Activated CD4-positive, alpha-beta memory T cell treated with anti-CD3 and anti-CD28 coated beads, Interleukin-2, amount 10 ng/mL, durations not matched to agents 7 days and 5 days (primary cell): Measurements from ENCODE around the gene MAP1S. TPM values are rescaled to one million over a fixed set of nuclear protein-coding genes. Genes with fewer than 3 reads are reported as not detected.

Experiments used
- CTCF ChIA-PET: fragments of 350-600 bp; sonication (Branson Sonifier 250); formaldehyde crosslinking; loops from one replicate; lab custom pipeline; 2021; ENCODE audit warnings: antibody characterized with exemption, inconsistent platforms; lab: Charles Lee
- POLR2A ChIA-PET: fragments of 350-600 bp; sonication (Branson Sonifier 250); formaldehyde crosslinking; loops from one replicate; lab custom pipeline; 2021; ENCODE audit warnings: antibody characterized with exemption; lab: Charles Lee
- DNase-seq: peaks from one replicate; pipeline ENCODE4 v3.0.0-alpha.2; 2020
- H3K27ac Mint-ChIP-seq: one replicate; pipeline ENCODE4 v1.8.0; 2021; ENCODE audit warnings: mild to moderate bottlenecking, mixed read lengths
- H3K27me3 Mint-ChIP-seq: one replicate; pipeline ENCODE4 v1.8.0; 2021; ENCODE audit warnings: mixed read lengths
- H3K36me3 Mint-ChIP-seq: one replicate; pipeline ENCODE4 v1.8.0; 2021; ENCODE audit warnings: low read depth, mixed read lengths
- H3K4me1 Mint-ChIP-seq: one replicate; pipeline ENCODE4 v1.8.0; 2021; ENCODE audit warnings: mixed read lengths
- H3K4me3 Mint-ChIP-seq: one replicate; pipeline ENCODE4 v1.8.0; 2021; ENCODE audit warnings: mild to moderate bottlenecking, mixed read lengths
- H3K9me3 Mint-ChIP-seq: one replicate; pipeline ENCODE4 v1.8.0; 2021; ENCODE audit warnings: mixed read lengths
- total RNA-seq, 2 experiments: library from RNA; stranded (reverse); gene quantifications; one replicate each; pipeline ENCODE4 v1.2.3, GENCODE V29; 2021

MAP1S gene
- total RNA-seq, 2 experiments from 2014 or later = 66.2 to 76.2 TPM

DNA sequence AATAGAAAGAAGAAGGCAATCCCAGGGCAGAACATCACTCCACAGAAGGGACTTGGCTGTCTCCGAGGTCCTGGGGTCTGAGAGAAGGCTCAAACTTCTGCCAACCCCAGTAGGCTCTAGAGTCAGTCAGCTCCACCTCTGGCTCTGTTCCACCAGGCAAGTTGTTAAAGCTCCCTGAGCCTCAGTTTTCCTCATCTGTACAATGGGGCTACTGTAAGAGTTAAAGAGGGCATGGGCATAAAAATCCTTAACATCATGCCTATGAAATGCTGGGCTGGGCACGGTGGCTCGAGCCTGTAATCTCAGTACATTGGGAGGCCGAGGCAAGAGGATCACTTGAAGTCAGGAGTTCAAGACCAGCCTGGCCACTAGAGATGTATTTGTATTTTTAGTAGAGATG, 36.2 kb upstream of the MAP1S start:
- ChIA-PET CTCF (interaction anchor here (0.9 kb wide), 1 partner anchor 234 kb away, joined by 5 read pairs; no protein-coding TSS in a partner anchor), POLR2A (no interaction called here)
- DNase-seq = no peak
- Mint-ChIP-seq H3K36me3 (no peaks in the 10 kb centered on the region), H3K27me3 (peaks cover 71% of the 10 kb centered on the region), H3K4me1 (peaks cover 20% of the 10 kb centered on the region), H3K9me3 (no peaks in the 10 kb centered on the region), H3K4me3 (no peak overlapping the region), H3K27ac (no peak overlapping the region)

DNA sequence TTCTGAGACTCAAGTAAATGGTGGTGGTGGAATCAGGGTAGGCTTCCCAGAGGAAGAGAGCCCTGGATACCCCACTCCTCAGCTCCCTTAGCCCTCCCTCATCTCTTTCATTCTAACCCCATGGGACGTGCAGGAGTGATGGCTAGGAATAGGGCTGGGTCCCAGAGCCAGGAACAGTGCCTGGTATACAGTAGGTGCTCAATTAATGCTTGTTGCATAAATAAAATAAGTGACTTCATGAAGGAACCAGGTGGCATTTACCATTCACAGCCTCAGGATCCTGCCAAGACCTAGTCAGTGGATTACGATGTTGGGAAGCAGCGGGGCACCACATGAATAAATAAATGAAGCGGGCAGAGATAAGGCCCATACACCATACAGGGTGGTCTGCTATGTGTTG, 35.0 kb upstream of the MAP1S start:
- Mint-ChIP-seq H3K36me3 (no peaks in the 10 kb centered on the region), H3K4me3 (no peak overlapping the region), H3K4me1 (peaks cover 23% of the 10 kb centered on the region), H3K9me3 (no peaks in the 10 kb centered on the region), H3K27me3 (peaks cover 73% of the 10 kb centered on the region), H3K27ac (no peak overlapping the region)
- ChIA-PET POLR2A (no interaction called here), CTCF (no interaction called here)
- DNase-seq = no peak

DNA sequence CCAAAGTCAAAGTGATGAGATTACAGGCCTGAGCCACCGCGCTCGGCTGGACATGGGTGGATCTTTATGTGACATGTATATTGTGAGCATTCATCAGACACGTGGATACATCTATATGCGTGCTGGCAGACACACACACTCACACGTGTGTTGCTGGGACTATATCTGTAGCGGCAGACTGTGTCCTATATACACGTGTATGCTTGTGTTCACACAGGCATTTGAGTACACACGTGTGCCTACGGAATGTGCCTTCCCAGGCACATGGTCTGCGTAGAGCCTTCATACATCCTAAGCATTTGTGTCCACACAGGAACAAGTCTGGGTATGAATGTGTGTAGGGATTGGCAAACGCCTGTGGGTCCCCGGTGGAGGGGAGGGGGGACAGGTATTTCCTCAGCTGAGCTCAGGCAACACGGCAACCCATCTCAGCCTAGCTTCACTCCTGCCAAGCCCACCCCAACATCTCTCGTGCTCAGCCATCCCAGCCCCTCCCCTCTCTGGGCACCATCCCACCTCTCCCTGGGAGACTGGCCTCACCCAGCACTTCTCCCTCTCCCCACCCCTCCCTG, 33.7 kb upstream of the MAP1S start:
- Mint-ChIP-seq H3K4me3 (no peak overlapping the region), H3K36me3 (no peaks in the 10 kb centered on the region), H3K4me1 (peaks cover 12% of the 10 kb centered on the region), H3K27me3 (peaks cover 67% of the 10 kb centered on the region), H3K9me3 (no peaks in the 10 kb centered on the region), H3K27ac (no peak overlapping the region)
- ChIA-PET POLR2A (no interaction called here), CTCF (no interaction called here)
- no peak for DNase-seq

DNA sequence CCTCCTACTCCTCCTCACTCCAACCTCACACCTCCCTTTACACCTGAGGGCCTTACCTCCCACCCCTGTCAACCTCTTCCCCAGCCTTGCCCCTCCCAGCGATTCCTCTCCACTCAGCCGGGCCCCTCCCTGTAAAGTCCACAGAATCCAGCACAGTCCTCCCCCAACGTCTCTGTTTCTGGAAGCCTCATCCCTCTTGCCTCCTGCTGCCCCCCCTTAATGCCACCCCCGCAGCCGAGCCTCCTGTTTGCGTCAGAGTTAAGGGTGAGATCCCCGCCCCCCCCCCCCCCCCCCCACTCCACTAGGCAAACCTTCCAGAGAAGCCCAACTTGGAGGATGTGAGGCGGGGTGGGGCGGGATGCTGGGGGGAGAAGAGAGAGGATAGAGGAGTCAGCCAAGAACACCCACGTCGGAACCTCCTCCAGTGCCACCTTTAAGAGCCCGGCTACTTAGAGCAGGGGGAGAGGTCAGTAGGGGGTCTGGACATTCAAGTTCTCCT, 33.2 kb upstream of the MAP1S start:
- no peak overlapping the region for H3K27ac Mint-ChIP-seq
- no peak overlapping the region for H3K4me3 Mint-ChIP-seq
- CTCF ChIA-PET = no interaction called here
- no peak for DNase-seq
- no peaks in the 10 kb centered on the region for H3K36me3 Mint-ChIP-seq
- H3K27me3 Mint-ChIP-seq = peaks cover 66% of the 10 kb centered on the region
- POLR2A ChIA-PET = no interaction called here
- no peaks in the 10 kb centered on the region for H3K9me3 Mint-ChIP-seq
- H3K4me1 Mint-ChIP-seq = peaks cover 11% of the 10 kb centered on the region

DNA sequence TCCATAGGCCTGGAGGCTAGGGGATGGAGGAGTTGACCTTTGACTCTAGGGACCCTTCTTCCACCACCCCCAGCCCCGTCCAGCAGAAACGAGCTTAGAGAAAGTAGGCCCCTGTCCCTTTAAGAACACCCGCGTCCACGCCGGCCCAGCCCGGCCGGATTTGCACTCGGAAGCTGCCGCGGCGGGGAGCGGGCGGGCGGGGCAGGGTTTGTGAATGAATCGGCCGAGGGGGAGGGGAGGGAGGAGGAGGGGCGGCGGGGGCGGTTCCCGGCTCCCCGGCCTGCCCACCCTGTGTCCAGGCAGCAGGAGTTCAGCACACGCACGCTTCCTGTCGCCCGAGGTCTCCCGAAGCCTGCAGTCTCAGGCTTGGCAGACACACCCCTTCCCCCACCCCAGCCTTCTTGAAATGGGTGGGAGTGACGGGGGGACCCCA, 32.7 kb upstream of the MAP1S start:
- ChIA-PET CTCF (no interaction called here), POLR2A (no interaction called here)
- no peak overlapping the region for H3K4me3 Mint-ChIP-seq
- H3K27me3 Mint-ChIP-seq = peaks cover 63% of the 10 kb centered on the region
- DNase-seq = no peak
- H3K4me1 Mint-ChIP-seq = peaks cover 7% of the 10 kb centered on the region
- no peaks in the 10 kb centered on the region for H3K36me3 Mint-ChIP-seq
- no peak overlapping the region for H3K27ac Mint-ChIP-seq
- no peaks in the 10 kb centered on the region for H3K9me3 Mint-ChIP-seq

DNA sequence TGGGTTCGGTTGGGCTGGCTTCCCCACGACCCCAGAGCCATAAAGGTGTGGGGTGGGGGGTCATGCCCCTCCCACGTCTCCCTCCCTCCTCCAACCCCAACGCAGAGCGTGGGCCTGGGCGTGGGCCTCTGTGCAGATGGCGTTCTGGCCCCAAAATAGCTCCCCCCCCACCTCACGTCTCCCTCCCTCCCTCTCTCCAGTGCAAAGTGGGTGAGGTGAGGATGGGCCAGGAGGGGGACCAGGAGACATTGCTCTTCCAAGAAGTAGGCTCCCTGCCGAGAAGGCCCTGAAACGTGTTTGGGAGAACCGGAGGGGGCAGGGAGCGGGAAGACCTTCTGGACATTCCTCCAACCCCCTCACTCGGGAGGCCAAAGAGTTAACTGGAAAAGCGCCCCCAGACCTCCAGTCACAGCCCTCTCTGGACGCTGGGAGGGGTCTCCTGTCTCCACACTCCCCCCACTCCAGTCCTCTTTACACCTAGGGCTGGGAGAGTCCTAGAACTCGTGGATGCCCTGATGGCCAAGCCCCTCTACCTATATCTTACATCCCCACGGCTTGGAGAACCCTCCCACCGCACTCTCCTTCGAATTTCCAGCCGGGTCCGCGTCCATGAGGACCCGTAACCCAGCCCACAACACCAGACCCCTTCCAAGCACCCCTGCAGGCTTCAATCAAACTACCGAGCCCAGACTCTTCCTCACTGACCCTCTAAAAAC, 32.0 kb upstream of the MAP1S start:
- no peaks in the 10 kb centered on the region for H3K9me3 Mint-ChIP-seq
- POLR2A ChIA-PET = no interaction called here
- H3K27ac Mint-ChIP-seq = no peak overlapping the region
- CTCF ChIA-PET = no interaction called here
- no peak for DNase-seq
- no peaks in the 10 kb centered on the region for H3K36me3 Mint-ChIP-seq
- no peak overlapping the region for H3K4me3 Mint-ChIP-seq
- H3K4me1 Mint-ChIP-seq = peaks cover 7% of the 10 kb centered on the region
- peaks cover 64% of the 10 kb centered on the region for H3K27me3 Mint-ChIP-seq

DNA sequence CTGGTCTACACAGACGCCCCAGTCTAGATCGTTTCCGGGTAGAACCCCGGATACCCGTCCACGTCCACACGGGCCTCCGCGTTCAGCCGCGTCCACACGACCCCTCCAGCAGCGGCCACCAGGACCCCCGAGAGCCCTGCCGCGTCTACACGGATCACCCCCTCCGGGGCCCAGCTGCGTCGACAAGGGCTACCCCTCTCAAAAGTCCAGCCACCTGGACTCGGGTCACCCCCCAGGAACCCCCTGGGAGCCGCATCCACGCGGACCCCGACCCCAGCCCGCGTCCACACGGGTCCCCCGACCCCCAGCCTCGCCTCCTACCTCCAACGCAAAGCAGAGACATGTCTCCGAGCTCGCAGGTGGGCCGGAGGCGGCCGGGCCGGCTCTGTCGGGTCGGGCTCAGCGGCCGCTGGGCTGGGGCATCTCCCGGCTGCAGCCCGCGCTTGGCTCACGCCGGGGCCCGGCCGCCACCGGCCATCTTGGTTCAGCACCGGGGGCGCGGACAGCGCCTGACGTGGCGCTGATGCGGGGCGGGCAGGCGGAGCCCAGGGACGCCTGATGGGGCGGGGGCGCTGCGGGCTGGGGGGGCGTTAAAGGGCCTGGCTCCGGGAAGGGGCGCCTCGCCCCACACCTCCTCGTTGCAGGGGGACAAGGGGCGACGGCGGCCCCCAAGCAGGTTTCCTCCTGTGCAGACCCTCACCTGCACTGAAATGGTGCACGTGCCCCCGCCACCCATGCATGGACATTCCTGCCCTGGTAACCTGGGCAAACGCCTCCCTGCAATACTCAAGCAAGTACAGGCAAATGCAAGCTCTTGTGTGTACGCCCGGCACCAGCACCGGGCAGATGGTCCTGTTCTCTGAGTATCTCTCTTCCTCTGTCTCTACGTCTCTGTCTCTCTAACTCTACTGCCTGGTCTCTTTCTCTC, 31.2 kb upstream of the MAP1S start, which contains the start of gene UNC13A:
Gene UNC13A (minus strand): TSS at position 498 of the 928 bp plus-strand sequence. CDS start 155 bp downstream, at position 343.
- Mint-ChIP-seq H3K36me3 (no peaks in the 10 kb centered on the region), H3K9me3 (no peaks in the 10 kb centered on the region), H3K27ac (no peak within 1 kb of the TSS), H3K4me3 (no peak within 1 kb of the TSS), H3K27me3 (peaks cover 66% of the 10 kb centered on the region), H3K4me1 (peaks cover 7% of the 10 kb centered on the region)
- POLR2A ChIA-PET = no interaction called here
- CTCF ChIA-PET = no interaction called here
- DNase-seq = peak; percentile 48

DNA sequence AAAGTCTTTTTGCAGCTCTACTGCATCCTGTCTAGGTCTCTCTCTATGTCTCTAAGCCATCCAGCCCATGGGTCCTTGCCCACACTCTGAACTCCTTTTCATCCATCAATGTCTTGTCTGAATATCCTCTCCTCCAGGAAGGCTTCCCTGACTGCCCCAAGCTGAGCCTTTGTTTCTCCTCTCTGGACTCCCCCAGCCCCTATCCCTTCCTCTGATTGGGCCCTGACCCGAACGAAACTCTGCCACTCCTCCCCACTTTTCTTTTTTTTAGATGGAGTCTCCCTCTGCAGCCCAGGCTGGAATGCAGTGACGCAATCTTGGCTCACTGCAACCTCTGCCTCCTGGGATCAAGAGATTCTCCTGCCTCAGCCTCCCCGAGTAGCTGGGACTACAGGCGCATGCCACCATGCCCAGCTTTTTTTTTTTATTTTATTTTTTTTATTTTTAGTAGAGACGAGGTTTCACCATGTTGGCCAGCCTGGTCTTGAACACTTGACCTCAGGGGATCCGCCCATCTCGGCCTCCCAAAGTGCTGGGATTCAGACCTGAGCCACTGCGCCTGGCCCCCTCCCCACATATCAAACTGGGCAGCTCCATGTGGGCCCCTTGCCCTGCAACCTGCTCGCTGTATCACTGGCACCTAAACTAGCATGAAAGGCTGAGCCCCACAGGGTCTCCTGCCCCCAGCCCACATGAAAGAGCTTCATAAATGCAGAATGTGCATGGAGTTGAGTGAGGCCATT, 30.3 kb upstream of the MAP1S start:
- Mint-ChIP-seq H3K36me3 (no peaks in the 10 kb centered on the region), H3K9me3 (no peaks in the 10 kb centered on the region)

DNA sequence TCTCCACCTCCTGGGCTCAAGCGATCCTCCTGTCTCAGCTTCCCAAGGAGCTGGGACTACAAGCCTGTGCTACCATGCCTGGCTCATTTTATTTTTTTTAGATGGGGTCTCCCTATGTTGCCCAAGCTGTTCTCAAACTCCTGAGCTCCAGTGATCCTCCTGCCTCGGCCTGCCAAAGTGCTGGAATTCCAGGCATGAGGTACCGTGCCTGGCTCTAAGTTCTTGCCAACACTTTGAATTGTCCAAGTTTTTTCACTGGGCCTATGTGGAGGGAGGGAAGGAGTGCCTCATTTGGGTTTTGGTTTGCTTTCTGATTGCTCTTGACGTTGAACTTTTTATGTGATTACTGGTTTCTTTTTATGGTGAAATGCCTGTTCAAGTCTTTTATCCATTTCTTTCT, 26.7 kb upstream of the MAP1S start:
- no peak for DNase-seq
- Mint-ChIP-seq H3K27me3 (peaks cover 44% of the 10 kb centered on the region), H3K36me3 (no peaks in the 10 kb centered on the region), H3K9me3 (no peaks in the 10 kb centered on the region), H3K27ac (no peak overlapping the region), H3K4me3 (no peak overlapping the region), H3K4me1 (peaks cover 4% of the 10 kb centered on the region)
- ChIA-PET POLR2A (no interaction called here), CTCF (interaction anchor here (1.3 to 1.6 kb wide), 2 partner anchors 82 to 196 kb away, joined by 3 to 4 read pairs; no protein-coding TSS in a partner anchor)

More for the DNA sequence above, 30.3 kb upstream of the MAP1S start:
- H3K4me3 Mint-ChIP-seq = no peak overlapping the region
- DNase-seq = no peak
- H3K27ac Mint-ChIP-seq = no peak overlapping the region
- POLR2A ChIA-PET = no interaction called here
- peaks cover 7% of the 10 kb centered on the region for H3K4me1 Mint-ChIP-seq
- CTCF ChIA-PET = no interaction called here
- H3K27me3 Mint-ChIP-seq = peaks cover 62% of the 10 kb centered on the region

DNA sequence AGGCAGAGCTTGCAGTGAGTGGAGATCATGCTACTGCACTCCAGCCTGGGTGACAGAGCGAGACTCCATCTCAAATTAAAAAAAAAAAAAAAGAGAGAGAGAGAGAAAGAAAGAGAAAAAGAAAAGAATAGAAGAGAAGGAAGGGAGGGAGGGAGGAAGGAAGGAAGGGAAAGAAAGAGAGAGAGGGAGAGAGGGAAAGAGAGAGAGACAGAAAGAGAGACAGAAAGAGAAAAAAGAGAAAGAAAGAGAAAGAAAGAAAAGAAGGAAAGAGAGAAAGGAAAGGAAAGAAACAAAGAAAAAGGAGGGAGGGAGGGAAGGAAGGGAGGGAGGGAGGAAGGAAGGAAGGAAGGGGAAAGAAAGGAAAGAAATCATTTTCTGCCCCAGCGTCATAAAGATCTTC, 24.1 kb upstream of the MAP1S start:
- Mint-ChIP-seq H3K27me3 (peaks cover 42% of the 10 kb centered on the region), H3K4me3 (no peak overlapping the region), H3K27ac (no peak overlapping the region), H3K36me3 (no peaks in the 10 kb centered on the region), H3K9me3 (no peaks in the 10 kb centered on the region), H3K4me1 (no peaks in the 10 kb centered on the region)
- ChIA-PET POLR2A (no interaction called here), CTCF (no interaction called here)
- DNase-seq = no peak

DNA sequence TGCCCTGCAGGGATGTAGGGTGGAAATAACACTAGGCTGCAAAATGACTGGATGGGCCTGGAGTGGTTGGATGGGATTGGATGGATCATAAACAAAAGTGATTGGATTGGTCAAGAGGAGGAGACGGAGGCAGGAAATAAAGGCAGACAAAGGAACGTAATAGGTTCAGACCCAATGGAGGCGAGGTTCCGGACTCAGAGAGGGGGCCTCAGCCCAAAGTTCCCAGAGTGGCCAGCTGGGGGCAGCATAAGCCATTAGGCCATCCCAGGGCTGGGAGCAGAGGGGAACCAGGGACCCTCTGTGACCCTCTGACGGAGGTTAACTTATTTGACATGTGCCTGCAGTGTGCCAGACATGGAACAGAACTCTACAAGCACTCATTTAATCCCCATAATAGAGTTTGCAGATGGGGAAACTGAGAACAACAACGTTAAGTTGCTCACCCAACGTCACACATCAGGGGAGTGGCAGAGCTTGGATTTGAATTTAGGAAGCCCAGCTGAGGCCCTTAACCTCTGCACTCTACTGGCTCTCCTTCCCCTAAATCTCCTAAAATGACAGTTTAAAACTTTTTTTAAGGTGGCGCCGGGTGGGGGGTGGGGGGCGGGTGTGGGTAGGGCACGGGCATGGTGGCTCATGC, 15.3 kb upstream of the MAP1S start:
- H3K27ac Mint-ChIP-seq = no peak overlapping the region
- no peaks in the 10 kb centered on the region for H3K36me3 Mint-ChIP-seq
- no peaks in the 10 kb centered on the region for H3K4me1 Mint-ChIP-seq
- no peaks in the 10 kb centered on the region for H3K9me3 Mint-ChIP-seq
- H3K27me3 Mint-ChIP-seq = peaks cover 7% of the 10 kb centered on the region
- ChIA-PET POLR2A (no interaction called here), CTCF (interaction anchor here (0.7 to 5.6 kb wide), 12 partner anchors 13 to 229 kb away, joined by 3 to 41 read pairs (median 4); partner anchors contain the start of genes CCDC124, INSL3 and RPL18A)
- DNase-seq = peak; percentile 74
- no peak overlapping the region for H3K4me3 Mint-ChIP-seq

DNA sequence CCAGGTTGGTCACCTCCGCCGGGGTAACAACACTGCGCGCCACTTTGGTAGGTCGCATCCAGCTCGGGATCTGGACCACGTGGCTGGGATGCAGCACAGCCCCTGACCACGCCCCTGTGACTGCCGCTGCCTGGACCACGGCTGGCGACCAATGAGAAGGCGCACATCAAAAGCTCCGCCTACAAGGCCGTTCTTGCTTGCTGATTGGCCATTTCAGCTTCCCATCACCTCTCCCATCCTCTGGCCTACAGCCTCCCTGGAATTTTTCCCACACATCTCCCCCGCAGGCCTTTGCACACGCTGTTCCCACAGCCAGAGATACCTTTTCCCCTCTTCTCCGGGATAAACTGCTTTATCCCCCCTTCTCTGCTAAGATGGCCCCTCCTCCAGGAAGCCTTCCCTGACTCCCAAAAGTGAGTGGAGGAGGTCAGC, 12.5 kb upstream of the MAP1S start:
- ChIA-PET POLR2A (no interaction called here), CTCF (interaction anchor here (0.5 to 5.6 kb wide), 4 partner anchors 60 to 148 kb away, joined by 3 to 41 read pairs (median 6); no protein-coding TSS in a partner anchor)
- DNase-seq = no peak
- H3K36me3 Mint-ChIP-seq = no peaks in the 10 kb centered on the region
- no peaks in the 10 kb centered on the region for H3K4me1 Mint-ChIP-seq
- H3K27ac Mint-ChIP-seq = no peak overlapping the region
- H3K9me3 Mint-ChIP-seq = no peaks in the 10 kb centered on the region
- no peaks in the 10 kb centered on the region for H3K27me3 Mint-ChIP-seq
- no peak overlapping the region for H3K4me3 Mint-ChIP-seq
